IMR-90 (cell line): ENCODE data around the gene SPATA31E1. TPM values are rescaled to one million over a fixed set of nuclear protein-coding genes. Genes with fewer than 3 reads are reported as not detected.

Experiments
- ATAC-seq: fragments of 200-7000 bp; cut with Tn5 transposase; 2 replicates; pipeline ENCODE4 v1.9.1; 2020; ENCODE audit warnings: low read depth, mild to moderate bottlenecking, moderate library complexity
- BruUV-seq: library from RNA; stranded (reverse); fragments of 400-500 nt; replicated peaks from 2 replicates; lab custom pipeline; 2021; lab: Mats Ljungman, UMichigan
- CTCF ChIA-PET: fragments of 300-600 bp; formaldehyde crosslinking; extraction: SDS; loops from one replicate; lab custom pipeline; 2021; ENCODE audit warnings: antibody characterized with exemption; lab: Yijun Ruan, JAX
- POLR2A ChIA-PET: fragments of 300-600 bp; sonication (Branson Sonifier 250); formaldehyde crosslinking; loops from one replicate; lab custom pipeline; 2022; ENCODE audit warnings: antibody characterized with exemption; ENCODE audit not compliant: unreplicated experiment; lab: Charles Lee
- DNase-seq: peaks from one replicate; pipeline ENCODE4 v3.0.0; 2013
- H2AFZ ChIP-seq: replicated peaks from 2 replicates; pipeline ENCODE3; 2013; ENCODE audit warnings: low read length, mild to moderate bottlenecking; ENCODE audit not compliant: poor library complexity
- H2AK5ac ChIP-seq: 2 replicates; pipeline ENCODE4 v1.6.1; 2013; ENCODE audit warnings: low read depth, low read length, inconsistent platforms
- H2AK9ac ChIP-seq: replicated peaks from 2 replicates; pipeline ENCODE3; 2013; ENCODE audit warnings: mild to moderate bottlenecking, low read depth, low read length, moderate library complexity; ENCODE audit not compliant: poor library complexity
- H2BK120ac ChIP-seq: 2 replicates; pipeline ENCODE4 v1.6.1; 2013; ENCODE audit warnings: low read depth, low read length, inconsistent platforms
- H2BK15ac ChIP-seq: 3 replicates; pipeline ENCODE4 v1.6.1; 2013; ENCODE audit warnings: low read depth, low read length, inconsistent platforms
- H2BK20ac ChIP-seq: 2 replicates; pipeline ENCODE4 v1.6.1; 2013; ENCODE audit warnings: low read depth, mild to moderate bottlenecking, inconsistent platforms, low read length, moderate library complexity
- H2BK5ac ChIP-seq: 2 replicates; pipeline ENCODE4 v1.6.1; 2013; ENCODE audit warnings: mild to moderate bottlenecking, low read depth, low read length, inconsistent platforms; ENCODE audit not compliant: poor library complexity, severe bottlenecking
- H3K14ac ChIP-seq: replicated peaks from 2 replicates; pipeline ENCODE4 v1.6.1; 2013; ENCODE audit warnings: low read depth, low read length, inconsistent platforms
- H3K18ac ChIP-seq: 2 replicates; pipeline ENCODE4 v1.6.1; 2013; ENCODE audit warnings: low read depth, low read length, control low read depth
- H3K23ac ChIP-seq: 2 replicates; pipeline ENCODE4 v1.6.1; 2013; ENCODE audit warnings: low read depth, low read length, inconsistent platforms
- H3K27ac ChIP-seq: 2 replicates; pipeline ENCODE4 v1.5.1; 2013; ENCODE audit warnings: mild to moderate bottlenecking, control low read depth, low read length; ENCODE audit not compliant: insufficient read depth
- H3K27me3 ChIP-seq: 2 replicates; pipeline ENCODE4 v1.6.1; 2013; ENCODE audit warnings: low read length; ENCODE audit not compliant: control insufficient read depth, insufficient read depth
- H3K36me3 ChIP-seq: 2 replicates; pipeline ENCODE4 v1.6.1; 2013; ENCODE audit warnings: low read length, mixed read lengths; ENCODE audit not compliant: control insufficient read depth, insufficient read depth
- H3K4ac ChIP-seq: 2 replicates; pipeline ENCODE4 v1.6.1; 2013; ENCODE audit warnings: low read depth, low read length, inconsistent platforms
- H3K4me1 ChIP-seq: 2 replicates; pipeline ENCODE4 v1.6.1; 2013; ENCODE audit warnings: low read length, mixed read lengths; ENCODE audit not compliant: control insufficient read depth, insufficient read depth
- H3K4me2 ChIP-seq: 2 replicates; pipeline ENCODE4 v1.6.1; 2013; ENCODE audit warnings: low read depth, mild to moderate bottlenecking, control low read depth, low read length, moderate library complexity
- H3K4me3 ChIP-seq: 2 replicates; pipeline ENCODE4 v1.5.1; 2013; ENCODE audit warnings: low read depth, mild to moderate bottlenecking, control low read depth, low read length, moderate library complexity; ENCODE audit not compliant: insufficient read depth
- H3K56ac ChIP-seq: 2 replicates; pipeline ENCODE4 v1.6.1; 2013; ENCODE audit warnings: low read length, inconsistent platforms; ENCODE audit not compliant: insufficient read depth; ENCODE audit errors: extremely low read depth
- H3K79me1 ChIP-seq, 2 experiments: 2 replicates each; pipeline ENCODE4 v1.6.1; 2013; ENCODE audit warnings: low read length in 2 of 2, inconsistent platforms in 1 of 2, low read depth in 1 of 2
- H3K9ac ChIP-seq: 2 replicates; pipeline ENCODE4 v1.6.1; 2013; ENCODE audit warnings: low read depth, low read length, control low read depth
- H3K9me1 ChIP-seq: 2 replicates; pipeline ENCODE4 v1.6.1; 2013; ENCODE audit warnings: low read length, inconsistent platforms; ENCODE audit not compliant: insufficient read depth
- H3K9me3 ChIP-seq: 2 replicates; pipeline ENCODE4 v1.6.1; 2013; ENCODE audit warnings: low read length; ENCODE audit not compliant: control insufficient read depth, insufficient read depth
- H4K20me1 ChIP-seq: 2 replicates; pipeline ENCODE4 v1.6.1; 2013; ENCODE audit warnings: low read length, inconsistent platforms; ENCODE audit not compliant: insufficient read depth
- H4K5ac ChIP-seq: 2 replicates; pipeline ENCODE4 v1.6.1; 2013; ENCODE audit warnings: mild to moderate bottlenecking, low read depth, low read length, control low read depth
- H4K8ac ChIP-seq, 2 experiments: 2 replicates each; pipeline ENCODE4 v1.6.1; 2013; ENCODE audit warnings: low read depth in 2 of 2, low read length in 2 of 2, control low read depth in 1 of 2, inconsistent platforms in 1 of 2
- H4K91ac ChIP-seq: 2 replicates; pipeline ENCODE4 v1.6.1; 2013; ENCODE audit warnings: low read depth, low read length, inconsistent platforms; ENCODE audit not compliant: insufficient read depth
- BHLHE40 ChIP-seq: fragments of 150-350 bp; IDR thresholded peaks from 2 replicates; pipeline ENCODE4 v1.6.1; 2016; ENCODE audit warnings: mild to moderate bottlenecking, low read depth, low read length
- CEBPB ChIP-seq: IDR thresholded peaks from 2 replicates; pipeline ENCODE4 v1.6.1; 2012; ENCODE audit warnings: low read depth, low read length, improper control_type of control experiment
- CHD1 ChIP-seq: IDR thresholded peaks from 2 replicates; pipeline ENCODE4 v1.6.1; 2012; ENCODE audit warnings: low read depth, low read length, improper control_type of control experiment
- CTCF ChIP-seq: conservative IDR thresholded peaks from 2 replicates; pipeline ENCODE4 v1.5.1; 2012; ENCODE audit warnings: mild to moderate bottlenecking, low read depth, low read length, improper control_type of control experiment
- ELK1 ChIP-seq: fragments of 150-350 bp; IDR thresholded peaks from 2 replicates; pipeline ENCODE4 v1.6.1; 2016; ENCODE audit warnings: low read depth, mild to moderate bottlenecking, low read length, moderate library complexity, borderline replicate concordance
- FOS ChIP-seq: fragments of 150-350 bp; IDR thresholded peaks from 2 replicates; pipeline ENCODE4 v1.6.1; 2016; ENCODE audit warnings: low read depth, low read length
- MAFK ChIP-seq: IDR thresholded peaks from 2 replicates; pipeline ENCODE4 v1.6.1; 2012; ENCODE audit warnings: low read depth, low read length, improper control_type of control experiment
- MAZ ChIP-seq: IDR thresholded peaks from 2 replicates; pipeline ENCODE4 v1.6.1; 2012; ENCODE audit warnings: low read depth, mild to moderate bottlenecking, low read length, improper control_type of control experiment, moderate library complexity, borderline replicate concordance
- MXI1 ChIP-seq: IDR thresholded peaks from 2 replicates; pipeline ENCODE4 v1.6.1; 2012; ENCODE audit warnings: low read depth, mild to moderate bottlenecking, low read length, moderate library complexity, borderline replicate concordance
- NFE2L2 ChIP-seq: fragments of 150-350 bp; IDR thresholded peaks from 2 replicates; pipeline ENCODE4 v1.6.1; 2016; ENCODE audit warnings: low read depth, mild to moderate bottlenecking, low read length
- POLR2A ChIP-seq: IDR thresholded peaks from 2 replicates; pipeline ENCODE4 v1.6.1; 2012; ENCODE audit warnings: mild to moderate bottlenecking, low read depth, low read length
- RAD21 ChIP-seq: IDR thresholded peaks from 2 replicates; pipeline ENCODE4 v1.6.1; 2012; ENCODE audit warnings: low read length, improper control_type of control experiment
- RCOR1 ChIP-seq: IDR thresholded peaks from 2 replicates; pipeline ENCODE4 v1.6.1; 2012; ENCODE audit warnings: mild to moderate bottlenecking, low read length, improper control_type of control experiment; ENCODE audit not compliant: insufficient replicate concordance
- RFX5 ChIP-seq: IDR thresholded peaks from 2 replicates; pipeline ENCODE4 v1.8.0; 2012; ENCODE audit warnings: low read depth, mild to moderate bottlenecking, low read length, moderate library complexity
- SMC3 ChIP-seq: fragments of 150-350 bp; IDR thresholded peaks from 2 replicates; pipeline ENCODE4 v1.6.1; 2016; ENCODE audit warnings: low read depth, mild to moderate bottlenecking, antibody characterized with exemption, low read length, moderate library complexity
- USF2 ChIP-seq: fragments of 150-350 bp; IDR thresholded peaks from 2 replicates; pipeline ENCODE4 v1.6.1; 2017; ENCODE audit warnings: mild to moderate bottlenecking, antibody characterized with exemption, low read length, low read depth
- WGBS, 2 experiments: methylation state at CpG; one replicate each; pipeline versions ENCODE4 v1.1.5 to v1.1.7; 2013; ENCODE audit warnings: missing lambda C conversion rate in 2 of 2; ENCODE audit not compliant: insufficient read length in 1 of 2; ENCODE audit errors: extremely low coverage in 2 of 2; 5-methylcytosine and 5-hydroxymethylcytosine counted together
- dilution Hi-C: fragments of 300-500 bp; cut with HindIII; formaldehyde crosslinking; loops from one replicate; pipeline ENCODE4 v1.14.3; 2018; ENCODE audit warnings: low sequenced_read_pairs; ENCODE audit not compliant: unreplicated experiment
- in situ Hi-C: fragments of 300-500 bp; cut with MboI; formaldehyde crosslinking; loops from 3 replicates; pipeline ENCODE4 v1.14.3; 2019; ENCODE audit warnings: low sequenced_read_pairs, inconsistent platforms, mixed read lengths
- intact Hi-C: fragments of 100-400 bp; cut with micrococcal nuclease; formaldehyde crosslinking; loops from 2 replicates; pipeline ENCODE4 v1.10.0; 2022
- polyA plus RNA-seq, 3 experiments: library from polyadenylated mRNA; depleted of rRNA; stranded (reverse); fragments of >200 nt; gene quantifications; 2 replicates each; pipeline ENCODE4 v1.2.3, GENCODE V29; 2012; ENCODE audit warnings: low replicate concordance in 1 of 3
- total RNA-seq: library from RNA; depleted of rRNA; stranded (reverse); fragments of >200 nt; gene quantifications from 2 replicates; pipeline ENCODE4 v1.2.3, GENCODE V29; 2012

Gene SPATA31E1
- total and polyA plus RNA-seq, 2 of the 4 experiments (the other 2 are of a cell fraction) = 0.03 TPM; not detected in 1

GRCh38 chr9:87883990-87884389, 1.3 kb downstream of the SPATA31E1 start:
- Histone ChIP-seq H3K79me1 (no peaks in the 10 kb centered on the region), H3K4me3 (no peak overlapping the region), H3K9ac (no peak overlapping the region), H3K27ac (no peak overlapping the region), H2AK5ac (peak overlapping the region; percentile 6; the same call in 1 of the 2 replicates), H3K4me2 (no peak overlapping the region), H2AFZ (no peak overlapping the region), H3K14ac (no peak overlapping the region), H3K27me3 (no peaks in the 10 kb centered on the region), H3K4me1 (peaks cover 5% of the 10 kb centered on the region), H3K4ac (no peak overlapping the region), H3K18ac (no peak overlapping the region), H2BK20ac (no peak overlapping the region), H4K5ac (no peak overlapping the region), H4K8ac (no peak overlapping the region), H4K20me1 (no peaks in the 10 kb centered on the region), H2BK15ac (no peak overlapping the region), H2AK9ac (no peak overlapping the region), H2BK120ac (no peak overlapping the region), H3K56ac (no peak overlapping the region), H3K23ac (no peak overlapping the region), H3K36me3 (no peaks in the 10 kb centered on the region), H2BK5ac (no peak overlapping the region), H3K9me3 (no peaks in the 10 kb centered on the region), H4K91ac (no peak overlapping the region), H3K9me1 (no peaks in the 10 kb centered on the region)
- WGBS, 2 experiments = no CpG with 5 or more reads among the region's 8 CpGs
- ChIA-PET POLR2A (no interaction called here), CTCF (no interaction called here)
- DNase-seq = no peak
- no TSS peak for BruUV-seq
- TF ChIP-seq POLR2A = no peak
- TF ChIP-seq CEBPB = no peak
- no peak for TF ChIP-seq MAFK
- TF ChIP-seq RFX5 = no peak
- no peak for TF ChIP-seq SMC3
- no peak for TF ChIP-seq MAZ
- no peak for TF ChIP-seq MXI1
- TF ChIP-seq NFE2L2 = no peak
- no peak for TF ChIP-seq RCOR1
- no peak for TF ChIP-seq ELK1
- TF ChIP-seq FOS = no peak
- TF ChIP-seq BHLHE40 = no peak
- TF ChIP-seq CHD1 = no peak
- TF ChIP-seq RAD21 = no peak
- TF ChIP-seq USF2 = no peak
- TF ChIP-seq CTCF = no peak
- intact Hi-C loops (no loop called here), dilution Hi-C loops (no loop called here), in situ Hi-C loops (no loop called here)
- ATAC-seq = no peak
